D721Med (cell line): ENCODE results near the gene DDIT4.
"Not testable (repeated sequence)": the region's sequence is repeated elsewhere in the genome, so short reads cannot be mapped to it uniquely, and the experiment has no call there.

ENCODE experiments used
- DNase-seq: peaks from one replicate; pipeline ENCODE4 v3.0.0; 2011; ENCODE audit warnings: low spot score; ENCODE audit not compliant: insufficient read length
- FAIRE-seq: peaks from 2 replicates; lab custom pipeline; 2011; peaks lifted over from hg19 to GRCh38; lab: Jason Lieb, UNC
- CTCF ChIP-seq: IDR thresholded peaks from 2 replicates; pipeline ENCODE4 v1.5.1; 2012; ENCODE audit warnings: mild to moderate bottlenecking, control low read depth; ENCODE audit not compliant: insufficient read depth; ENCODE audit errors: missing control alignments

Gene DDIT4

GRCh38 chr10:72264536-72264935, 9.2 kb upstream of the DDIT4 start:
- no peak for FAIRE-seq
- TF ChIP-seq CTCF, result no peak
- no peak for DNase-seq

GRCh38 chr10:72265508-72265907, 8.2 kb upstream of the DDIT4 start:
- FAIRE-seq (no peak), DNase-seq (no peak)
- no peak for TF ChIP-seq CTCF

GRCh38 chr10:72265990-72266865, 7.5 kb upstream of the DDIT4 start:
- TF ChIP-seq CTCF, result no peak
- no peak for FAIRE-seq

GRCh38 chr10:72267381-72267780, 6.3 kb upstream of the DDIT4 start:
- FAIRE-seq (no peak), DNase-seq (no peak)
- no peak for TF ChIP-seq CTCF

More at GRCh38 chr10:72265990-72266865, 7.5 kb upstream of the DDIT4 start:
- no peak for DNase-seq

GRCh38 chr10:72267819-72268399, 5.8 kb upstream of the DDIT4 start:
- FAIRE-seq (no peak), DNase-seq (no peak)
- TF ChIP-seq CTCF, result no peak

- not testable (repeated sequence) for DNase-seq, FAIRE-seq
These were observed 5.1 kb upstream of the DDIT4 start for GRCh38 chr10:72268475-72269200.

GRCh38 chr10:72270607-72271281, 3.0 kb upstream of the DDIT4 start:
- no peak for DNase-seq
- FAIRE-seq, result no peak
- no peak for TF ChIP-seq CTCF
